HG03060 (cell line): Measurements from ENCODE around the gene CYSLTR1.
"Not testable (repeated sequence)": the region's sequence is repeated elsewhere in the genome, so short reads cannot be mapped to it uniquely, and the experiment has no call there.

Experiments
- ATAC-seq: cut with Tn5 transposase; IDR thresholded peaks from one replicate; pipeline ENCODE4 v1.9.1; 2021; ENCODE audit warnings: low read depth, moderate number of reproducible peaks; ENCODE audit not compliant: unreplicated experiment

The CYSLTR1 gene

DNA sequence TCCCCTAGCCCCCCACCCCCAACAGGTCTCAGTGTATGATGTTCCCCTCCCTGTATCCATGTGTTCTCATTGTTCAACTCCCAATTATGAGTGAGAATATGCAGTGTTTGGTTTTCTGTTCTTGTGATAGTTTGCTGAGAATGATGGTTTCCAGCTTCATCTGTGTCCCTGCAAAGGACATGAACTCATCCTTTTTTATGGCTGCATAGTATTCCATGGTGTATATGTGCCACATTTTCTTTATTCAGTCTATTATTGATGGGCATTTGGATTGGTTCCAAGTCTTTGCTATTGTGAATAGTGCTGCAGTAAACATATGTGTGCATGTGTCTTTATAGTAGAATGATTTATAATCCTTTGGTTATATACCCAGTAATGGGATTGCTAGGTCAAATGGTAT lies 101.4 kb downstream of the CYSLTR1 start:
- ATAC-seq = not testable (repeated sequence)
